Psoas muscle (tissue), 8 donors: ENCODE measurements around the gene INPP4A. TPM values are rescaled to one million over a fixed set of nuclear protein-coding genes. Genes with fewer than 3 reads are reported as not detected.

Source experiments
- ATAC-seq, 4 donors: fragments of 200-7000 bp; cut with Tn5 transposase; one replicate each; pipeline ENCODE4 v1.9.1; 2020; ENCODE audit warnings: moderate library complexity in 3 of 4, mild to moderate bottlenecking in 2 of 4
- DNase-seq, 2 donors: peaks; one replicate each; pipeline ENCODE4 v3.0.0-alpha.2; 2020
- H3K27ac ChIP-seq: fragments of 200-600 bp; one replicate; pipeline ENCODE4 v1.8.0; 2022
- H3K27me3 ChIP-seq, 3 donors: fragments of 200-600 bp in 1 of 3; one replicate each; pipeline versions ENCODE4 v1.6.1 to v1.8.0; 2013 to 2022; ENCODE audit warnings: low read length in 2 of 3, mild to moderate bottlenecking in 2 of 3, moderate library complexity in 1 of 3; ENCODE audit not compliant: insufficient read depth in 3 of 3
- H3K36me3 ChIP-seq, 2 donors: fragments of 200-600 bp in 1 of 2; one replicate each; pipeline versions ENCODE4 v1.6.1 to v1.8.0; 2013 to 2022; ENCODE audit warnings: low read depth in 1 of 2, mild to moderate bottlenecking in 1 of 2, moderate library complexity in 1 of 2; ENCODE audit not compliant: insufficient read depth in 1 of 2
- H3K4me1 ChIP-seq: fragments of 200-600 bp; one replicate; pipeline ENCODE4 v1.8.0; 2022
- H3K4me3 ChIP-seq: fragments of 200-600 bp; one replicate; pipeline ENCODE4 v1.8.0; 2022; ENCODE audit warnings: mild to moderate bottlenecking
- H3K9me3 ChIP-seq: fragments of 200-600 bp; one replicate; pipeline ENCODE4 v1.8.0; 2022
- WGBS, 3 donors: extraction: QIAGEN DNeasy Blood & Tissue Kit; methylation state at CpG; one replicate each; pipeline versions ENCODE4 v1.1.6 to v1.1.7; 2013; 5-methylcytosine and 5-hydroxymethylcytosine counted together
- intact Hi-C, 2 donors: fragments of 100-400 bp; cut with DNase I; formaldehyde crosslinking; loops; one replicate each; pipeline versions ENCODE4 v1.11.0 to v1.14.2; 2022
- polyA plus RNA-seq, 3 donors: library from polyadenylated mRNA; stranded (reverse); fragments of 200-250 nt; gene quantifications; one replicate each; pipeline ENCODE4 v1.2.3, GENCODE V29; 2013
- total RNA-seq, 4 donors: library from RNA; stranded (reverse); fragmentation: NEBNext Ultra II Directional in 2 of 4; extraction: Animal tissue kit (Norgen Biotek cat#: 25700) in 2 of 4; gene quantifications; one replicate each; pipeline versions ENCODE4 v1.2.1 to v1.2.4, GENCODE V29; 2021 to 2023
- TF ChIP-seq, protein P1 (sequence below): fragments of 200-600 bp; IDR thresholded peaks from one replicate; pipeline ENCODE4 v1.8.0; 2022; ENCODE audit warnings: antibody characterized with exemption
- donor health status: healthy with polysubstance abuse.
- donor health status: DM: no; HTN: no; CAD: no; lungs with moderate emphysema.
- donor health status: Bipolar disorder and iron deficiency.
- donor health status: healthy.
- donor health status: DM: yes; HTN: yes; CAD: no.
- donor health status: DM: no; HTN: no; CAD: no.
- donor health status: DM: no; HTN: no; CAD: no.
- donor health status: DM: yes; HTN: yes; CAD: no.

INPP4A gene
- total and polyA plus RNA-seq, 7 donors = 2.2 to 19.7 (median 9.8) TPM

DNA sequence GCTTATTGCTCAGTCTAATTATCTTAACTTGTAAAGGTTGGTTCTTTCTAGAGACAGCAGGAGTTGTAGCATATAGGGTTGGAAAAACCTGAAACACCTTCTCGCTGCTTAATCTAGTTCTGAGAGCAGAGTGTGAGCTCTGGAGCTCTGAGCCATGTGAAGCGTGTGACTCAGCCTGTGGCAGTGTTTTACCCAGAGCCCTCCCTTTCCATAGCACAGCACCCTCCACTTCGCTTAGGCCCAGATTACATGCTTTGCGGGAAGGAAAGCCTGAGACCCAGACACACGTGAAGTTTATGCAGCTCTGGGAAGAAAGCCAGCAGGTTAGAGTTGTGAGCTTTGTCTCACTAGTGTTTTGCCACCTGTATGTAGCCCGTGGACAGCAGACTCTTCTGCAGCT, 74.5 kb downstream of the INPP4A start:
- intact Hi-C loops = loop anchor here in 1 of 2 donors (10.0 kb wide), 1 partner anchor 104 kb away; no protein-coding TSS in a partner anchor
- WGBS, 3 donors = 80 to 82% (median 82%) methylated on average over 6 of the region's 6 CpGs
- no peaks in the 10 kb centered on the region for H3K4me1 ChIP-seq
- no peak for ATAC-seq
- H3K36me3 ChIP-seq = peaks cover 0 to 8% of the 10 kb centered on the region in 2 donors
- no peak for DNase-seq
- TF ChIP-seq, protein P1, sequence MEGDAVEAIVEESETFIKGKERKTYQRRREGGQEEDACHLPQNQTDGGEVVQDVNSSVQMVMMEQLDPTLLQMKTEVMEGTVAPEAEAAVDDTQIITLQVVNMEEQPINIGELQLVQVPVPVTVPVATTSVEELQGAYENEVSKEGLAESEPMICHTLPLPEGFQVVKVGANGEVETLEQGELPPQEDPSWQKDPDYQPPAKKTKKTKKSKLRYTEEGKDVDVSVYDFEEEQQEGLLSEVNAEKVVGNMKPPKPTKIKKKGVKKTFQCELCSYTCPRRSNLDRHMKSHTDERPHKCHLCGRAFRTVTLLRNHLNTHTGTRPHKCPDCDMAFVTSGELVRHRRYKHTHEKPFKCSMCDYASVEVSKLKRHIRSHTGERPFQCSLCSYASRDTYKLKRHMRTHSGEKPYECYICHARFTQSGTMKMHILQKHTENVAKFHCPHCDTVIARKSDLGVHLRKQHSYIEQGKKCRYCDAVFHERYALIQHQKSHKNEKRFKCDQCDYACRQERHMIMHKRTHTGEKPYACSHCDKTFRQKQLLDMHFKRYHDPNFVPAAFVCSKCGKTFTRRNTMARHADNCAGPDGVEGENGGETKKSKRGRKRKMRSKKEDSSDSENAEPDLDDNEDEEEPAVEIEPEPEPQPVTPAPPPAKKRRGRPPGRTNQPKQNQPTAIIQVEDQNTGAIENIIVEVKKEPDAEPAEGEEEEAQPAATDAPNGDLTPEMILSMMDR = no peak
- no peak overlapping the region for H3K4me3 ChIP-seq
- H3K27me3 ChIP-seq = no peaks in the 10 kb centered on the region
- H3K9me3 ChIP-seq = no peaks in the 10 kb centered on the region
- H3K27ac ChIP-seq = no peak overlapping the region

DNA sequence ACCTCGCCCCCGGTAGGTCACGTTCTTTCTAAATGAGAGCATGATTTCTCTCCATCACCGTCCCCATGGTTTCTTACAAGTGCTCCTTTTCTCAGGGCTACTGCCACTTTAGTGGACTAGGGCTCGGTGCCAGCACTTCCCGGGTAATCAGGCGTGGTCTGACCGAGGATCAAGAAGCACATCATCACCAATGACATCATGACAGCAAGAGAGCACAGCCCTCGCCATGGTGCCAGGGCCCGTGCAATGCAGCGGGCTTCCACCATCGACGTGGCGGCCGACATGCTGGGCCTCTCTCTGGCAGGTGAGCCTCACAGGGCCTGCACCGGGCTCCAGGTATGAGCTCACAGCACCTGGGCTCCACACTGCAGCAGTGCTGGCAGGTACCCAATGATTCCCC, 75.2 kb downstream of the INPP4A start:
- peaks cover 0 to 8% of the 10 kb centered on the region in 2 donors for H3K36me3 ChIP-seq
- WGBS, 3 donors = 89 to 93% (median 89%) methylated on average over 16 of the region's 16 CpGs
- DNase-seq = no peak
- H3K27me3 ChIP-seq = no peaks in the 10 kb centered on the region
- ATAC-seq = no peak
- H3K4me3 ChIP-seq = no peak overlapping the region
- no peak overlapping the region for H3K27ac ChIP-seq
- H3K4me1 ChIP-seq = no peaks in the 10 kb centered on the region
- intact Hi-C loops = loop anchor here in 1 of 2 donors (10.0 kb wide), 1 partner anchor 105 kb away; no protein-coding TSS in a partner anchor
- TF ChIP-seq, protein P1 = no peak
- no peaks in the 10 kb centered on the region for H3K9me3 ChIP-seq

DNA sequence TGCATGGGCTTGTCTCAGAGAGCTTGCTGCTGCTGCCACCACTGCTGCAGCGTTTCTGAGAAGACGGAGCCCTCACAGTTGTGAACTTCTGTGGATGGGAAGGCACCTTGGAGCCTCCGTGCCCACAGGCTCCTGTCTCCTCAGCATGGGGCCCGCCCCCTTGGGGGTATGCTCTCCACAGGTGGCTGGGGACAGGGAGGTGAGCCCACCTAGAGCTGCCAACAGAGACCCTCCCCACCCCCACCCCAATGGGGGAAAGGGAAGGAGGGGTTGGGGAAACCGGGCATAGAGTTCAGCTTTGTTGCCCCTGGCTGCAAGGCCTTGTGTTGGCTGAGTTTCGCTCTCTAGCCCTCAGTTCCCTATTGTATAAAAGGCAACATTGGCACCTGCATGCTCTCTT, 76.1 kb downstream of the INPP4A start:
- intact Hi-C loops = no loop called here
- Histone ChIP-seq H3K4me1 (no peaks in the 10 kb centered on the region), H3K9me3 (no peaks in the 10 kb centered on the region), H3K36me3 (peaks cover 0 to 8% of the 10 kb centered on the region in 2 donors), H3K27ac (no peak overlapping the region), H3K27me3 (no peaks in the 10 kb centered on the region), H3K4me3 (no peak overlapping the region)
- ATAC-seq (no peak), DNase-seq (no peak)
- WGBS, 3 donors = 89 to 98% (median 93%) methylated on average over 6 of the region's 6 CpGs
- TF ChIP-seq, protein P1 = no peak

DNA sequence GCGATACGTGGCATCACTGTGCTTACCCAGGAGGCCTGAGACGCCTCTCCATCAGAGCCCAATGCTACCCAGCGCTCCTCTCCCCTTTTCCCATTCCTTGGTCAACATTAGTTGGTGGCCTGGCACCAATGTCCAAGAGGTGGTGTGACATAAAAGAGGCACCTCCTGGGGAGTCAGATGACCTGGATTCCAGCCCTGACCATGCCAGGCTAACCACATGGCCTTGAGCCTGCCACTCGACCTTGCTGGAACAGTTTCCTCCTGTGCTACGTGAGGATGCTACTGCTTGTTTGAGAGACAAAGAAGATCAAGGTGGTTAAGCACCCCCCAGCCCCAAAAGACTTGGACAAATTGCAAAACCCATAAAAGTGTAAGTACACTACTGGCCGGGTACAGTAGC, 76.6 kb downstream of the INPP4A start:
- Histone ChIP-seq H3K27me3 (no peaks in the 10 kb centered on the region), H3K4me1 (no peaks in the 10 kb centered on the region), H3K36me3 (peaks cover 0 to 8% of the 10 kb centered on the region in 2 donors), H3K4me3 (no peak overlapping the region), H3K9me3 (no peaks in the 10 kb centered on the region), H3K27ac (no peak overlapping the region)
- DNase-seq = no peak
- 77 to 91% (median 78%) methylated on average over 7 of the region's 7 CpGs for WGBS, 3 donors
- ATAC-seq = no peak
- intact Hi-C loops = no loop called here
- TF ChIP-seq, protein P1 = no peak

DNA sequence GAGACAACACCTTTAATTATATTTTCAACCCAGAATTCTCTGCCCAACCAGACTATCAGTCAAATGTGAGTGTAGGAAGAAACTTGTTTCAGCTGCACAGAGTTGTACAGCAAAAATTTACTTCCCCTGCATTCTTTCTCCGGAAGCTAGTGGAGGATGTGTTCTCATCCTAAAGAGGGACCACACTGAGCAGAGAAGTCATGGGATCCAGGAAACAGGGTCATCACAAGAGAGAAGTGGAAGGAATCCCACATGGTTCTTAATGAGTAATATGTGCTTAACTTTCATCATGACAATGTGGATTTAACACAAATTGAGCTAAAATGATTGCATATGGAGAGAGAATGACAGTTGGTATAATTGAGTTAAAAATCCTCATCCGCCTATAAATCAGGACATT, 78.2 kb downstream of the INPP4A start:
- no peaks in the 10 kb centered on the region for H3K9me3 ChIP-seq
- H3K27me3 ChIP-seq = no peaks in the 10 kb centered on the region
- no peak for DNase-seq
- H3K27ac ChIP-seq = no peak overlapping the region
- no peaks in the 10 kb centered on the region for H3K4me1 ChIP-seq
- intact Hi-C loops = no loop called here
- no peak for ATAC-seq
- TF ChIP-seq, protein P1 = no peak
- H3K36me3 ChIP-seq = peaks cover 0 to 8% of the 10 kb centered on the region in 2 donors
- 91 to 92% (median 92%) methylated on average over 2 of the region's 2 CpGs for WGBS, 3 donors
- H3K4me3 ChIP-seq = no peak overlapping the region
